ENCODE results near the gene RLF. TPM values are rescaled to one million over a fixed set of nuclear protein-coding genes. Genes with fewer than 3 reads are reported as not detected.
A peak's percentile ranks its signal among the peaks of the same experiment; 100 is the strongest.

RLF gene
- polyA plus RNA-seq, 1 donor (not counting 4 experiments of a cell fraction or from before 2014, with no cell fraction given): 10.7 TPM

- H3K4me2 ChIP-seq (ENCODE audit: control insufficient read depth, extremely low read depth, insufficient read depth, low read depth, low read length): peak overlapping the region; percentile 26
- dilution Hi-C loops (cut with MboI; ENCODE audit: extremely low pct_ligation_motif_present, low sequenced_read_pairs): no loop called here
- no peaks in the 10 kb centered on the region for H3K9me1 ChIP-seq (ENCODE audit: control insufficient read depth, extremely low read depth, insufficient read depth, low read length)
- FAIRE-seq (no peak), DNase-seq (ENCODE audit: low read depth, low spot score) (no peak)
- no peak overlapping the region for H3K9ac ChIP-seq (ENCODE audit: control insufficient read depth, extremely low read depth, insufficient read depth, low read length)
- no peak overlapping the region for H2AFZ ChIP-seq (ENCODE audit: control insufficient read depth, low read length)
- TF ChIP-seq CTCF (optimal IDR thresholded peaks at IDR 0.05 in 1 of 3, IDR thresholded peaks at IDR 0.05 in 1 of 3, conservative IDR thresholded peaks at IDR 0.05 in 1 of 3; ENCODE audit: extremely low read depth in 1 of 3, insufficient read depth in 2 of 3, low read length in 3 of 3) (no peak), EZH2 (IDR thresholded peaks at IDR 0.05; ENCODE audit: low read length) (no peak)
- H3K36me3 ChIP-seq (ENCODE audit: control insufficient read depth in 2 of 2, extremely low read depth in 1 of 2, insufficient read depth in 2 of 2, low read length in 2 of 2): peaks cover 1 to 9% of the 10 kb centered on the region in 2 experiments
- H3K79me2 ChIP-seq (ENCODE audit: control insufficient read depth, insufficient read depth, low read length): no peaks in the 10 kb centered on the region
- no peaks in the 10 kb centered on the region for H4K20me1 ChIP-seq (ENCODE audit: control insufficient read depth, extremely low read depth, insufficient read depth, low read length)
- no peaks in the 10 kb centered on the region for H3K9me3 ChIP-seq (ENCODE audit: control insufficient read depth, low read depth, low read length)
- H3K27me3 ChIP-seq (ENCODE audit: control insufficient read depth, extremely low read depth, insufficient read depth, low read length): no peaks in the 10 kb centered on the region
- peaks cover 22% of the 10 kb centered on the region for H3K4me1 ChIP-seq (ENCODE audit: control insufficient read depth, extremely low read depth, insufficient read depth, low read length)
- peak overlapping the region; percentile 53 for H3K27ac ChIP-seq (ENCODE audit: control insufficient read depth, insufficient read depth, low read length)
- no peak overlapping the region for H3K4me3 ChIP-seq (ENCODE audit: control insufficient read depth in 2 of 3, extremely low read depth in 1 of 3, insufficient read depth in 2 of 3, low read depth in 1 of 3, low read length in 3 of 3)
These were observed 80.2 kb downstream of the RLF start for GRCh38 chr1:40241362-40241761.

- no peaks in the 10 kb centered on the region for H4K20me1 ChIP-seq (ENCODE audit: control insufficient read depth, extremely low read depth, insufficient read depth, low read length)
- no peak overlapping the region for H3K4me2 ChIP-seq (ENCODE audit: control insufficient read depth, extremely low read depth, insufficient read depth, low read depth, low read length)
- dilution Hi-C loops (cut with MboI; ENCODE audit: extremely low pct_ligation_motif_present, low sequenced_read_pairs): no loop called here
- no peaks in the 10 kb centered on the region for H3K36me3 ChIP-seq (ENCODE audit: control insufficient read depth in 2 of 2, extremely low read depth in 1 of 2, insufficient read depth in 2 of 2, low read length in 2 of 2)
- H3K4me1 ChIP-seq (ENCODE audit: control insufficient read depth, extremely low read depth, insufficient read depth, low read length): peaks cover 22% of the 10 kb centered on the region
- no peaks in the 10 kb centered on the region for H3K9me3 ChIP-seq (ENCODE audit: control insufficient read depth, low read depth, low read length)
- no peaks in the 10 kb centered on the region for H3K27me3 ChIP-seq (ENCODE audit: control insufficient read depth, extremely low read depth, insufficient read depth, low read length)
- TF ChIP-seq EZH2 (IDR thresholded peaks at IDR 0.05; ENCODE audit: low read length): no peak
- no peak for TF ChIP-seq CTCF (optimal IDR thresholded peaks at IDR 0.05 in 1 of 3, IDR thresholded peaks at IDR 0.05 in 1 of 3, conservative IDR thresholded peaks at IDR 0.05 in 1 of 3; ENCODE audit: extremely low read depth in 1 of 3, insufficient read depth in 2 of 3, low read length in 3 of 3)
- DNase-seq (ENCODE audit: low read depth, low spot score) (no peak), FAIRE-seq (no peak)
- no peaks in the 10 kb centered on the region for H3K79me2 ChIP-seq (ENCODE audit: control insufficient read depth, insufficient read depth, low read length)
- no peak overlapping the region for H2AFZ ChIP-seq (ENCODE audit: control insufficient read depth, low read length)
- no peak overlapping the region for H3K9ac ChIP-seq (ENCODE audit: control insufficient read depth, extremely low read depth, insufficient read depth, low read length)
- no peaks in the 10 kb centered on the region for H3K9me1 ChIP-seq (ENCODE audit: control insufficient read depth, extremely low read depth, insufficient read depth, low read length)
- no peak overlapping the region for H3K27ac ChIP-seq (ENCODE audit: control insufficient read depth, insufficient read depth, low read length)
- H3K4me3 ChIP-seq (ENCODE audit: control insufficient read depth in 2 of 3, extremely low read depth in 1 of 3, insufficient read depth in 2 of 3, low read depth in 1 of 3, low read length in 3 of 3): no peak overlapping the region
These were observed 82.2 kb downstream of the RLF start for GRCh38 chr1:40243351-40243750.
